Stimulated activated CD4-positive, alpha-beta T cell treated with anti-CD3 and anti-CD28 coated beads, Interleukin-4, amount 100 ng/mL, for 24 hours (primary cell): ENCODE data around the gene DOLPP1.
"Not testable (repeated sequence)": the region's sequence is repeated elsewhere in the genome, so short reads cannot be mapped to it uniquely, and the experiment has no call there.

ENCODE experiments used
- DNase-seq: peaks from one replicate; pipeline ENCODE4 v3.0.0-alpha.2; 2020

Gene DOLPP1

GRCh38 chr9:129113645-129114304, 32.9 kb downstream of the DOLPP1 start:
- no peak for DNase-seq

GRCh38 chr9:129118799-129119198, 37.9 kb downstream of the DOLPP1 start:
- no peak for DNase-seq

- DNase-seq, result no peak
These were observed 40.6 kb downstream of the DOLPP1 start for GRCh38 chr9:129121483-129121882.

- no peak for DNase-seq
These were observed 41.2 kb downstream of the DOLPP1 start for GRCh38 chr9:129122133-129122532.

GRCh38 chr9:129122976-129123375, 42.1 kb downstream of the DOLPP1 start:
- not testable (repeated sequence) for DNase-seq

GRCh38 chr9:129124506-129125069, 43.7 kb downstream of the DOLPP1 start:
- DNase-seq, result no peak

GRCh38 chr9:129125478-129125877, 44.6 kb downstream of the DOLPP1 start:
- no peak for DNase-seq

- no peak for DNase-seq
These were observed 46.1 kb downstream of the DOLPP1 start for GRCh38 chr9:129126749-129127618.

GRCh38 chr9:129128689-129129088, 47.8 kb downstream of the DOLPP1 start:
- DNase-seq, result no peak

- DNase-seq, result not testable (repeated sequence)
These were observed 49.4 kb downstream of the DOLPP1 start for GRCh38 chr9:129130271-129130670.

GRCh38 chr9:129130791-129131190, 49.9 kb downstream of the DOLPP1 start:
- no peak for DNase-seq

- peak; percentile 88 for DNase-seq
These were observed 50.6 kb downstream of the DOLPP1 start for GRCh38 chr9:129131300-129132145.

- DNase-seq, result no peak
These were observed 52.2 kb downstream of the DOLPP1 start for GRCh38 chr9:129133082-129133481.

- DNase-seq, result no peak
These were observed 54.6 kb downstream of the DOLPP1 start for GRCh38 chr9:129135476-129135875.

GRCh38 chr9:129136446-129137035, 55.6 kb downstream of the DOLPP1 start:
- no peak for DNase-seq

- no peak for DNase-seq
These were observed 56.6 kb downstream of the DOLPP1 start for GRCh38 chr9:129137292-129138143.

GRCh38 chr9:129138144-129138462, 57.2 kb downstream of the DOLPP1 start:
- no peak for DNase-seq

- no peak for DNase-seq
These were observed 57.7 kb downstream of the DOLPP1 start for GRCh38 chr9:129138476-129139232.

- peak; percentile 84 for DNase-seq
These were observed 58.5 kb downstream of the DOLPP1 start for GRCh38 chr9:129139233-129139992.

GRCh38 chr9:129139993-129140396, 59.1 kb downstream of the DOLPP1 start:
- peak; percentile 84 for DNase-seq
